Stimulated activated CD4-positive, alpha-beta T cell treated with anti-CD3 and anti-CD28 coated beads, Interleukin-4, amount 100 ng/mL, for 1 hour (primary cell): ENCODE results near the gene SHB.

ENCODE experiments used
- DNase-seq: peaks from one replicate; pipeline ENCODE4 v3.0.0-alpha.2; 2020

SHB gene

GRCh38 chr9:38020151-38021076 lies 48.6 kb downstream of the SHB start:
- DNase-seq: no peak

GRCh38 chr9:38019731-38020130 lies 49.3 kb downstream of the SHB start:
- DNase-seq: no peak

GRCh38 chr9:38018958-38019602 lies 49.9 kb downstream of the SHB start:
- no peak for DNase-seq

- no peak for DNase-seq
Measured at GRCh38 chr9:38018241-38018957, 50.6 kb downstream of the SHB start.

DNA sequence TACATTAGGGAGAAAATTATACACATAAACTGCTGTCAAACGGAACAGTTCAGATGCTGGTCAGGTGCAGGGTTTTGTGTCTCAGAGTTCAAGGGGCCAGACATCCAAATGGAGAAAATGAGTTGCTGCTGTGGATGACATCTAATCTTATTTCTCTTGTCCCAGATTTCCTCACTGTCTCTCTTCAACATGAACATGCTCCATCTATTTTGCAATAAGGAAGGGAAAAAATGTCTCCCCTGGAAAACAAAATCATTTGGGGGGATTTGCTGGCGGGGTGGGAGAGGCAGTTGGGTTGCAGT lies 51.2 kb downstream of the SHB start:
- no peak for DNase-seq

DNA sequence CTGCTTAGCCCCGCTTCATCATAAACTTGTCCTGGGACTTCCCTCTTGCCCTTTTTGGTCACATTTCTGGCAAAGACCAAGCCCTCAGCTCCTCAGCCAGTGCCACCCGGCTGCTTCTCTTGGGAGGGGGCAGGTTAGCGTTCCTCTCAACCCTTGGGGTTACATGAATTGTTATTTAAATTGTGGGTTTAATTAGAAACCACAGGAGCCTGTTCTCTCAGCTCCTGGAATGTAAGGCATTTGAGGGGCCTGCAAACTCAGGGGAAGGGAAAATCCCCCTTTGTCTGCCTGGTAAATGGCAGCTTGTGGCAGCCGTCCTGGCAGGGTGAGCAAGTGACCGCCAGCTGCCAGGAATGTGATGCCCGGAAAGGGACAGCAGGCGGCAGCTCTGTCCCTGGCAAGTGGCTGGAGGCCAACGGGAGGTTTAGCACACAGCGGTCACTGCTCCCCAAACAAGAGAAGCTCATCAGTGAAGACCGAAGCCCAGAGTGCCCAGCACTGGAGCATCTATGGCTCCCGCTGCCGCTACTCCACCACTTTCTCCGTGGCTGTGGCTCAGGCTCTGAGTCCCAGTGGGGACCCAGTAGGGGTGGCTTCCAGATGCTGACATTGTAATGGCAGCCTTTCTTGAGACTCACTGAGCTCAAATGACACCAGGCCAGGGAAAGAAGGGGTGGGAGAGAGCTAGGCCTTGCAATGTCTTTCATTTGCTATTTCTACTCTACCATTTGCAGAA lies 51.7 kb downstream of the SHB start:
- DNase-seq: no peak

DNA sequence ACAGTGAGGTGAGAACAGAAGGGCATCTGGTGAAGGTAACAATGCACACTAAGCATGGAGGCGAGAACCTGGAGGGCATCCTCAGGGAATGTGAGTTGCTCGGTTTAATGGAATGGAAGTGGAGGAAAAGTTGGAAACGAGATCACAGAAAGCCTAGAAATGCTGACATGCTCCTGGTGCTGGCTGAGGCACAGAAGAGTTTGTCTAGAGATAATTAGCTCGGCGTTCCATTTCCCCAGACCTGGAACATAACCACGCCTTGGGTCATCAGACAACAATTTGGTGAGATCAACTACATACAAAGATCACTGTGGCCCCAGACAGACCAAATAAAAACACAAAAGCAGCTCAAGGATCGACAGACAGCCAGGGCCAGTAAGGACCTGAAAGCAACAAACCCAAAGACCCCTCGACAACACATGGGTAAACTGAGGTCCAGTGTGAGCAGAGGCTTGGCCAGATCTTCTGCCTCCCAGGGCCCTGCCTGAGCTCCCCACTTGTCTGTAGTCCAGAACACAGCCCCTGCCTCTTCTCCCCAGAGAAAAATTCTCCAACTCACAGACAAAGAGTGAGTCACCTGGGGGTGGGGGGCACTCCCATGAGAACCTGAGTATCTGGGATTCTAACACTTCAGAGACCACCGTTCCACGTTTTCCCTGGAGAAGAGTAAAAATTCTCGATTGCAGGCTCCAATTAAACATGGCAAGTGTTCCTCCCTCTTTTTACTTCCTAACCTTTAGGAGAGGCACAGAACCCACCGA lies 52.5 kb downstream of the SHB start:
- DNase-seq: no peak

DNA sequence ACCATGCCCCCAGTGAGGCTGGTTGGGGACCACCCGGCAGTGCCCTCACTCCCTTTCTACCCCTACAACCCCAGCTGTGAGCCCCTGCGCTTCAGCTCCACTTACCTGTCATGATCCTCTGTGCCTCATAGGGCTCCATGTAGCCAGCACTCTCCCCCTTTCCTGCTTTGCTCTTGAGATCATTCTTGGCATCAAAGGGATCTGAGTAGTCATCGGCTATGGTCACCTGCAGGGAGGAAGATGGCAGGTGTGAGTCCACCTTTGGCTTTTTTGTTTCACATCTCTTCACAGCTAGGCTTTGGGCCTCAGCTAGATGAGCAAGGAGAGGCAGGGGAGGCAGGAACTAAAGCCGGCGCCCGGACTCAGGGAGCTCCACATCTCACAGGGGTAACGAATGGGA lies 53.1 kb downstream of the SHB start:
- no peak for DNase-seq

DNA sequence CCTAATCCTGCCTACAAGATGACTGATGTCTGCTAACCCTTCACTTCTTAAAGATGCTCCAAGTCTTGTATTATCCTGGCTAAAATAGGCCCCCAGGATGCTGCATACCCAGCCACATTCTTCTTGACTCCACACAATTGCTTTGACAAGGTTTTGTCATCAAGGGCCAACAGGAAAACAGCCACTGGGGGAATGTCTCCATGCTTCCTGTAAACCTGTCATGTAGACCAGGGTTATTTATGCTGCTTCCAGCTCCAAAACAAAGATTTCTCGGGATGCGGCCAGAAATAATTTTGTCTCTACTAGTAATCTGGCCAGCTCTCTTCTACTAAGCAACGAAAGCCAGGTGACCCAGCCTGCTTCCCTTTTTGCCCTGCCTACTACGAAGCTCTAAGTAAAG lies 53.8 kb downstream of the SHB start:
- no peak for DNase-seq

DNA sequence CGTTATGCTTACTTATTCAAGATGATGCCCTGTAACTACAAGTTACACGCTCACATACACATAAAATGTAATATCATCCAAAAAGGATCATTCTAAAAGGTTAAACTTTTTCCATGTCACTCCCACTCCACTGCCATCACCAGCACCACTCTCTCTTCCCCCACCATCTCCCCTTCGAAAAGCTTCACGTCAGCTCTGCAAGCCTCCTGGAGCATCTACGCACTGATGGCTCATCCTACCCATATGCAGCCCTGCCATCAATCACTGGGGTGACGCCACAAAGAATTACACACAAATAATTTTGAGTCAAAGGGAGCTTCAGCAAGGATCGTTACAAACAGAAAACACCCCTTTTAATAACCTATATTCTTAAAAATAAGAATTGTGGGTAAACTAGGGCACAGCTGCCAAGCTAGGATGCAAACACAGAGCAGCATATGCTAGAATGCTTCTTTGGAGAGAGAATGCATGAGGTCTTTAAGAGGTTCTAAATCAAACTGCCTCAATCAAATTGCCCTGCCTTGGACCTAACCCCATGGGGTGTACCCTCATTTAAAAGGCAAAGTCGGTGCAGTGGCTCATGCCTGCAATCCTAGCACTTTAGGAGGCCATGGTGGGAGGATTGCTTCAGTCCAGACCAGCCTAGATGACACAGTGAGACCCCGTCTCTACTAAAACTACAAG lies 56.1 kb downstream of the SHB start:
- DNase-seq: no peak

GRCh38 chr9:38011991-38012390 lies 57.0 kb downstream of the SHB start:
- no peak for DNase-seq

DNA sequence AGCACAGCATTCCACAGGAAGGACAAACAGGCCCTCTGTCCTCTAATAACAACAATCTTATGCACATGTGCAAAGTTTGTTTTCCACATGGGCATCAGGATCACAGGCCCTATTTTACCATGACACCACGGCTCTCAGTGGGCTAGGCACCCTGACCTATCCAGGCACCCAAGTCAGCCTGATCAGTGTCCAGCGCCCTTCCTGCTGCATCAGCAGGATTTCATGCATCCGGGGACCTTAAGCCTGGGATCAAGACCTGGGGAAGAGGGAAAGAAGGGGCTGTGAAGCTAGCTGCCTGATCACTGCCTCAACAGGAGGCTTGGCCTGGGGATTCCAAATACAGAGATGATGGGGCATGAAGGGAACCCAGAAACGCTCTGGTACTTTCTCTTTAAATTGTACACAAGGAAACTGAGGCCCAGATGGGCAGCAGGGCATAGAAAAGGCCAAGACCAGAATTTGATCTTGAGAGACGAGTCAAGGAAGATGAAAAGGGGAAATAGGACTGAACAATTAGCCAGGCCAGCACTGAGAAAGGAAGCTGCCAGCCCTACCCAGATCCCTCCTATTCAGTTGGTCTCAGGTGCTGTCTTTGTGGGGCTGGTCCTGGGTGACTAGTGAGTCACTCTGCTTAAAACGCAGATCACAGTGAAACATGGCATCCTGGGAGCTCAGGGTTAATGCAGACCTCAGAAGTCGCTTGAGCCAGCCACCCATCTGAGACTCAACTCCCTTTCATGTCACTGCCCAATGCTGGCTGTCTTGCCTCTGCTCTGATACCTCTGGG lies 57.9 kb downstream of the SHB start:
- no peak for DNase-seq

DNA sequence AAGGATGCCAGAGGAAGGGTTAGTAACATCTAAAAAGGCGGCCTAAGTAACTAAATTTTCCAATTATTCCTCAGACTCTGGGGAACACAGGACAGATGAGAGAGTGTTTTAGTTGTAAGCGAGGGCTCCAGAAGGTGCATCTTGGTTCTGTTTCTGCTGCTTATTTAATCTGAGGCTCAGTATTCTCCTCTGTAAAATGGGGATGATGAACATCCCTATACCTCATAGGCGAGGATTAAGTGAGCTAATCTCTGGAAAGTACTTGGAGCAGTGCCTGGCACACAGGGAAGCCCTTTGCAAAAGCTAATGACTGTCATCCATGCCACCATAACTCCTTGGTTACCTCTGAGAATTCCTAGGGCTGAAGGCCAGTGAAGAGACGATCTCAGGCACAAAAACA lies 59.0 kb downstream of the SHB start:
- no peak for DNase-seq

DNA sequence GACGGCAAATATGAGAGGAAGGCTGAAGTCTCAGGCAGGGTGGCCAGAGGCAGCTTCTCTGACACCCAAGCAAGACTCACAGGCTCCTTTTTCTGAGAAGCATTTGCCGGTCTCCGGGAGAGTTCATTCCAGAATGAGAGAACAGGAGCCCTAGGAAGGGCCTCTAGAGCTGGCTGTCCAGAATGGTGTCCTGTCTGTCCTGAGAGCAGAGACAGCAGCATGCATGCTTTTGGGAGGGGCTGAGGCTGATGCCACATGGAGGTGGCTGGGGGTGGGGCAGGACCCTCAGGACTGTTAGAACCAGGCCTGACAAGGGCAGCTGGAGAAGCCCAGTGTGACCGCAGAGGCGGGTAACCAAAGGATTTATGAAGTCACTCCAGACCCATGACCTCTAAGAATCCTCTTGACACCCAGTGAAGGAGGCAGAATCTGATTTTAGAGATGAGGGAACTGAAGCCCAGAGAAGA lies 60.0 kb downstream of the SHB start:
- no peak for DNase-seq

DNA sequence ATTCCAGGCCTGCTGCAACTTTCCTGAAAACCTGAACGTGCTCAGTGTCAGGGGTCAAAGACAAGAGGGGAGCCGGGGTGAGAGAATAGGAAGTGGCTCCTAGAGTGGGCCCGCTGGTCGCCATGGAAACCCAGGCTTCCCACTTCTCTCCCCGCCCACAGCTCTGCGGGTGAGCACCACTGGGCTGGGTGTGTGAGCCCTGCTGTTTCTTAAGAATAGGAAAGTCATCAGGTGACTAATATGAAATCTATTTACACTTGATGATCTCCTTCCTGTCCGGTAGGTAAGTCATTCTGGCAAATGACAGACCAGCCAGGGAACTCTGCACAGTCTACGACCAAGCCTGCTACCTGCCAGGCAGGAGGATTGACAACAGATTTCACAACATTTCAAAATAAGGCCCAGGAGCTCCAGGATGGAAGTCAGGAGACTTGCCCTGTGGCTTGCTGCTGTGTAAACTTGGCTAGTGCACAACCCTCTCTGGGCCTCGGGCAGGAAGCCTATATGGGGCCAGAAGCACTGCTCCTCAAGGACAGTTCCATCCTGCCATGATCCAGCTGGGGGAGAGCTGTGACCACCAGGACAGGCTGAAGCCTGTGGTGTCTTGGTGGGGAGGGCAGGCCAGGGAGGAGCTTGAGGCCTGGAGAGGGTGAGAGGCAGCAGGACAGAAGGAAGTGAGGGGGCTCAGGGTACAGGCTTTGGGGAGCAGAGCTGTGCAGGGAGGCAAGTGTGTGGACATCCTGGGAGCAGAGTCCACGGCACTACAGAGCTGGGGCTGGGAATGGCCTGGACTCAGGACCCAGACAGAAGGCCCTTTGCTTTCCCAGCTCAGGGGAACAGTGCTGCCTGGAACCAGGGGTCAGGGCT lies 60.6 kb downstream of the SHB start:
- DNase-seq: peak; percentile 51

- no peak for DNase-seq
Measured at GRCh38 chr9:38007016-38007415, 62.0 kb downstream of the SHB start.

- DNase-seq: no peak
Measured at GRCh38 chr9:38006163-38006562, 62.9 kb downstream of the SHB start.

- no peak for DNase-seq
Measured at GRCh38 chr9:38004809-38005560, 64.0 kb downstream of the SHB start.
